Daoy (cell line): ENCODE data around the gene MYOZ1. TPM values are rescaled to one million over a fixed set of nuclear protein-coding genes. Genes with fewer than 3 reads are reported as not detected.
"Not testable (repeated sequence)": the region's sequence is repeated elsewhere in the genome, so short reads cannot be mapped to it uniquely, and the experiment has no call there.

Source experiments
- DNase-seq: peaks from one replicate; pipeline ENCODE4 v3.0.0-alpha.2; 2015; ENCODE audit warnings: low read depth
- total RNA-seq: library from RNA; depleted of rRNA; stranded (reverse); fragments of >200 nt; shearing (Covaris generic); gene quantifications from 2 replicates; pipeline ENCODE4 v1.2.3, GENCODE V29; 2014; rRNA removed

The MYOZ1 gene, protein sequence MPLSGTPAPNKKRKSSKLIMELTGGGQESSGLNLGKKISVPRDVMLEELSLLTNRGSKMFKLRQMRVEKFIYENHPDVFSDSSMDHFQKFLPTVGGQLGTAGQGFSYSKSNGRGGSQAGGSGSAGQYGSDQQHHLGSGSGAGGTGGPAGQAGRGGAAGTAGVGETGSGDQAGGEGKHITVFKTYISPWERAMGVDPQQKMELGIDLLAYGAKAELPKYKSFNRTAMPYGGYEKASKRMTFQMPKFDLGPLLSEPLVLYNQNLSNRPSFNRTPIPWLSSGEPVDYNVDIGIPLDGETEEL
- not detected in 2 replicates for total RNA-seq

DNA sequence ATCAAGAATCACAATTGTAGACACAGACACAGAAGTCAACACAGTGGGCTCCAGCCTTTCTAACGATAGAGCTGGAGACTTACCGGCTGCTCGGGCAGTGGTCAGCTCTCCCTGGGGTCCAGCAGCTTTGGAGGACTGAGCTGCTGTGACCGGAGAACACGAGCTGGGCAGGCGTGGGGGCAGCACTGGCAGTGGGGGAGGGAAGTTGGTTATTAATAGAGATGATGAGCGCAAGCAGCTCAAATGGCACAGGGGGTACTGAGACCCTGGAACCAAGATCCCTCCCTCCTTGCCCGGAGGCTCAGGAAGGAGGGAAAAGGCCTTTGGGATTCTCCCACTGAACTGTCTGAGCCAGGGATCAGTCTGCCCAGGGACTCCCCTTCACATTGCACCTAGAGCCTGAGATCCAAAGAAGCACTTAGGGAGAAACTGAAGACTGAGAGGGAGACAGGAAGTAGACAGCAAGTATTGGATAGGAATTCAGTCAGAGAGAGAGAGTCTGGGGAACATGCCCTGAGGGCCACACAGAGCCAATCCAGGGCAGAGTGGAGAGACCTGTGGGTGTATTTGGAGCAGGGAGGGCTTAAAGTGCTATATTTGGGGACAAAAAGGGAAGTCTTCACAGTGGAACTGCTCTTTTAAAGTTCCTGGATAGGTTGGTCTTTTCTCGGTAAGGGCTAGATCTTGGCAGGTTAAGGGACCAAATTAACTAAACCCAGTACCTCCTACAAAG lies at the start of gene MYOZ1:
Gene MYOZ1 (minus strand): TSS at position 147 of the 733 bp plus-strand sequence. CDS start 1,457 bp downstream, outside the sequence.
- DNase-seq, result no peak

DNA sequence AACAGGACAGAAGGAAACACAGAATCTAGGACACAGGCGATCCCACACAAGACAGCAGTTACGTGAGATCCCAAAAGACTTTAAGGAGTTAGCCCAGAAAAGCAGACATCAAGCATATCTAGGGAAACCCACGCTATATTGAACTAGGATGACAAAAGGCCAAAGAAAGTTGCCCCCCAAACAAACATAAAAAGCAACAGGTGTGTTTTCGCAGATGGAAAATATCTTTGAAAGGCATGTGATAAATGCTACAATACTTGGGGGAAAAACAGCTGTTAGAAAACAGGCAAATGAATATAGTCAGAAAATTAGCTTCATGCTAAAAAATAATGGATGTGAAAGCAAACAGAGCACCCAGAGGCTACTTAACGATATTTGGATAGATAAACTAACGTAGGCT lies 49.5 kb upstream of the MYOZ1 start:
- not testable (repeated sequence) for DNase-seq

DNA sequence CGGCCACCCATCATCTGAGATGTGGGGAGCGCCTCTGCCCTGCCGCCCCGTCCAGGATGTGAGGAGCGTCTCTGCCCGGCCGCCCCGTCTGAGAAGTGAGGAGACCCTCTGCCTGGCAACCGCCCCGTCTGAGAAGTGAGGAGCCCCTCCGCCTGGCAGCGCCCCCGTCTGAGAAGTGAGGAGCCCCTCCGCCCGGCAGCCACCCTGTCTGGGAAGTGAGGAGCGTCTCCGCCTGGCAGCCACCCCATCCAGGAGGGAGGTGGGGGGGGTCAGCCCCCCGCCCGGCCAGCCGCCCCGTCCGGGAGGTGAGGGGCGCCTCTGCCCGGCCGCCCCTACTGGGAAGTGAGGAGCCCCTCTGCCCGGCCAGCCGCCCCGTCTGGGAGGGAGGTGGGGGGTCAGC lies 48.3 kb upstream of the MYOZ1 start:
- not testable (repeated sequence) for DNase-seq

DNA sequence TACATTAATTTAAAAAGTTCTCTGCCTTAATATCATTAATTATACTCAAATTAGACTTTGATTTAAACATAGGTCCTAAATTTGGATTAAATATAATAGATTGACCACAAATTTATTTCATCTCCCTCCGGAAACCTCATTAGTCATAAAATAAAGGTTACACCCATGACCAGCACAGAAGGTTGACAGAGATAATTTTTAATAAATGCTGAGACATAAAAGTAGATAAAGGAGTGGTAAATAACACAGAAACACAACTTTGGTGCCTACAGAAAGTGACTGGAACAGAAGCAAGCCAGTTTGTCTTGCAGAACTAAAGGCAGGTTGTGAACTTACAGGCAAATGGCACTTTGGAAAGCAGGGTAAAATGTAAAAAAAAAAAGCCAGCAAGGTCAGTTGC lies 46.4 kb upstream of the MYOZ1 start:
- DNase-seq, result not testable (repeated sequence)

DNA sequence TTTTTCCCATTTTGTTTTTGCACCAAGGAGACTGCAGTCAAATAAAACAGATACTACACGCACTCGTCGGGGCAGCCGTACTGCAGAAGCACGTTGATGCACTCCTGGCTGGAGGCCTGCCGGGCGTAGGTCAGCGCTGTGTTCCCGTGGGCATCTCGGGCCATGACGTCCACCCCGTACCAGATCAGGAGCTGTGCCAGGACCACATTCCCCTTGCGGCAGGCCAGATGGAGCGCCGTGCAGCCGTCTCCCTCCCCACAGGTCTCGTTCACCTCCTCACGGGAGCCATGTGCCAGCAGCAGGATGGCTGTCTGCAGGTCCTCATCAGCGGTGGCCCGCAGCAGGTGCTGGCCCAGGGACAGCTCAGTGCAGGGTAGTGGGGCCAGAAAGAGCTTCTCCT lies 33.3 kb upstream of the MYOZ1 start:
- not testable (repeated sequence) for DNase-seq

DNA sequence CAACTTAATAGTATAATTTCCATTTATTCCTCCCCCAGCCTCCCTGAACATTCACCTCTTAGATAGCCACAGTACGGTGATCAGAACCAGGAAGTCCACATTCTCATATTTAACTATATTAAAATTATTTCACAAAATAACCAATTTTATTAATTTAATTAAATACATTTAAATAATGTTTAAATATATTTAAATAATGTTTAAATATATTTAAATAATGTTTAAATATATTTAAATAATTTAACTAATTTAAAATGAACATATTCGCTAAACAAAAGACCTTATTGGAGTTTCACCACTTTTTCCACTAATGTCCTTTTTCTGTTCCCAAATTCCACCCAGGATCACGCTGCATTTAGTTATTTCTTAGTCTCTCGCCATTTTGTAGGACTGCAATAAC lies 27.1 kb upstream of the MYOZ1 start:
- not testable (repeated sequence) for DNase-seq

DNA sequence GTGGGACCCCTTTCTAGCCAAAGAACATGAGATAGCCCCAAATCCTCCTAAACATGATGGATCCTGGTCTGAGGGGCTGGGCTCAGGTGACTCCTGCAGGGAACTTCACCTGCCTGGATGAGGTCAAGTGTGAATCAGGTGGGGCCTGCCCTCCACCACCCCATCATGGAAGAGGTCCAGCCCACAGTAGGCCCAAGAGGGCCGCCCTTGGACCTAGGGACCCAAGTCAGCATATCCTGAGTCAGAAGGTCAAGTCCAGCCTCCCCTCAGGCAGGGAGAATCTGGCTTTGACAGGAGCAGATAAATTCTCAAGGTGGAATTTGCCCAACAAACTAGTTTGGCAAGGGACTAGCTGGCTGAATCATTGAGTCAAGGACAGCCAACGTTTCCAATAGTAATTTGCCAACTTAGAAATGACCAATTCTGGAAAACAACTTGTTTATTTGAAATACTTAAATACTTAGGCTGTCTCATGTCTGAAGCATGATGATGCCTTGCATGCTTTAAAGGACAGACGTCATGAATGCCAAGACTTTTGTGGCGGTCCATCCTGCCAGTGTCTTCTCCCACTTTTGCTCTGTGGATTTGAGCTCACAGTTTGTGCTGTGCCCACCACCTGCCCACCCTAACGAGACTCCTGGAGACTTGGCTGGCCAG lies 25.0 kb upstream of the MYOZ1 start:
- not testable (repeated sequence) for DNase-seq

DNA sequence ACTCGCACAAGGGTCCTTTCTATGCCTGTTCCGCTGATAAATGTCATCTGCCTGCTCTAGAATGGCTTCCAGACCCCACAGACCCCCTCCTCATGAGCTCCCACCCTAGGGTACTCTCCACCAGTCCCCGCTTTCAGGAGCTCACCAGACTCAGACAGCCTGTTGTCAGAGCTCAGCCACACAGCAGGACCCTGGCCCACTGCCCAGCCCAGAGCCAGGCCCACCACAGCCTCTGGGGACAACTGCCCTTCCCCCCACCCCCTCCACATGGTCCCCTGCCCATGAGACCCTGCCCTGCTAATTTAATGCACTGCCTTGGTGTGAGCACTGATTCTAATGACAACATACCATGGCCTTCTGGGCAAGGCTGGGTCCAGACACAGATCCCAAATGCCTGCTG lies 24.3 kb upstream of the MYOZ1 start:
- not testable (repeated sequence) for DNase-seq

DNA sequence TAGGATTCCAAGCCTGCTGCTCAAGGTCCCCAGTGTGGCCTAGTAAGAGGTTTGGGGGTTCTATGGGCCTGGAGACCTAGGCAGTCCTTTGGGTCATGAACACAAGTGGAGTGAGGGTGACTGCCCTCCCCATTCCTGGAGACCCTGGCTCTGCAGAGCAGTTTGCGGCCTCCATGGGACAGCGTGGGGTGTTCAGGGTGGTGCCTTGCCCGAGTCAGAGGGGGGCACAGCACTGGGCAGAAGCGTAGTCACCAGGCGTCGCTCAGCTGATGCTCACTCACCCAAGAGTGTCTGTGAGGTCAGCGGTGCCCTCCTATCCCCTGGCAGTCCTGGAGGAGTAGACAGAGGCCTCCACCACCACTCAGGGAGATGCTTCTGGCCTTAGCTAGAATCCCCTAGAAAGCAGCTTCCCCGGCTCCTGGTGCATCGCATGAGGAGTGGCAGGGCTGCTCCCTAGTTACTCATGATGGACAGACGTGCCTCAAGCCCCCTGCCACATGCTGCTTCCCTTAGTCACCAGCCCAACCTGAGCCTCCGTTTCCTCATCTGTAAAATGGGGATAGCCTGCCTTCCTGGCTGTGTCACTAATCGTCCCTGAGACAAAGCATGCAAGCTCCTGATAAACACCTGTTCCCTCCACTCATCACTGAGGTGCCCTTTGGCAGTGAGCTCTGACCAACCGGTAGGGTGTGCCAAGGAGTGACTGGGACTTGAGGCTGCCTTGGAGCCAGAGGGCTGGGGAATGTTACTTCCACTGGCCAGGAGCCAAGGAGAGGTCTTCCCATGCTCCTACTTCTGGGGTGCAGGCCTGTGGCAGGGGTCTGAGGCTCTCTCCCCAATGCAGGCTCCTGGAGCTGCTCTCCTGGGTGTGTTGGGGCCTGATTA lies 23.1 kb upstream of the MYOZ1 start:
- DNase-seq, result not testable (repeated sequence)

DNA sequence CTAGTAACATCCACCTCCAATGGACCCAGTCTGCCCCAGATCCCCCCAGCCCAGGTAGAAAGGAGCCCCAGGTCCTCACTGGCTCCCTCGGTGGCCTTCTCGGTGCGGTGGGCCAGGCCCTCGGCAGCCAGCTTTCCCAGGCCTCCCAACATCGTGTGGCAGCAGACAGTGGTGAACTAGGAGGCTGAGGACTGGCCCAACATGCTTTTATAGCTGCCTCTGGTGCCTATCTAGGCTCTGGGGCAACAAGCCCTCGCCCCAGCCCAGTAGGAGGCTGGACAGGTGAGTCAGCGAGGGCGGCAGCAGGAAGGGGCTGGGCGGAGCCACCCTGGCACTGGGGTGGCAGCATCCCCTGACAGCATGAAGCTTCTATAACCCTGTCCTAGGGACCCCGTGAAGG lies 22.3 kb upstream of the MYOZ1 start:
- not testable (repeated sequence) for DNase-seq

DNA sequence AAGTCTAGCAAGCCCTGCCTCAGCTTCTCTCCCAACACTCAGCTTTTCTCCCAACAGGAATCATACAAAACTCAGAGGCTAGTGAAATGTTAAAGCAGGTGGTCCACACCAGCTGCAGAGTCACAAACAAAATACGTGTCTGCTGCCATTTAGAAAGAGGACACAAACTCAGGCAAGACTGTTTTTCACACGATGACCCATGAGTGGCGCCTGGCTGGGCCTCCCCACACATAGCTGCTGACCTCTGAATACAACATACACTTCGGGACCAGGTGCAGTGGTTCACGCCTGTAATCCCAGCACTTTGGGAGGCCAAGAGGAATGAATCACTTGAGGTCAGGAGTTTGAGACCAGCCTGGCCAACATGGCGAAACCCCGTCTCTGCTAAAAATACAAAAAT lies 21.4 kb upstream of the MYOZ1 start:
- not testable (repeated sequence) for DNase-seq

DNA sequence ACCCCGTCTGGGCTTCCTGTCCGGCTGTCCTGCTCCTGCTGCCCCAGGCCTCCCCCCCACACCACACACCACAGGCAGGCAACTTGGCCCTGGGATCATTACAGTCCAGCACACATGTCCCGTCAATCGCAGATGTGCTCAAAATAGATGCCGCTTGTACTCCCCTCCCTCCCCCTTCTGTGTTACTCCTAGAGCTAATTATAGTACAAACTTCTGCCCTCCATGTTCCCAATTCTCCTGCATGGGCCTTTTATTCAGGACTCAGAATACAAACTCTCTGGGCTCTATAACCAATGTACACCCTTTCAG lies 14.7 kb upstream of the MYOZ1 start, which contains the start of gene SYNPO2L:
Gene SYNPO2L (minus strand): TSS at position 40 of the 309 bp plus-strand sequence. CDS start 107 bp downstream, outside the sequence.
- DNase-seq, result no peak

DNA sequence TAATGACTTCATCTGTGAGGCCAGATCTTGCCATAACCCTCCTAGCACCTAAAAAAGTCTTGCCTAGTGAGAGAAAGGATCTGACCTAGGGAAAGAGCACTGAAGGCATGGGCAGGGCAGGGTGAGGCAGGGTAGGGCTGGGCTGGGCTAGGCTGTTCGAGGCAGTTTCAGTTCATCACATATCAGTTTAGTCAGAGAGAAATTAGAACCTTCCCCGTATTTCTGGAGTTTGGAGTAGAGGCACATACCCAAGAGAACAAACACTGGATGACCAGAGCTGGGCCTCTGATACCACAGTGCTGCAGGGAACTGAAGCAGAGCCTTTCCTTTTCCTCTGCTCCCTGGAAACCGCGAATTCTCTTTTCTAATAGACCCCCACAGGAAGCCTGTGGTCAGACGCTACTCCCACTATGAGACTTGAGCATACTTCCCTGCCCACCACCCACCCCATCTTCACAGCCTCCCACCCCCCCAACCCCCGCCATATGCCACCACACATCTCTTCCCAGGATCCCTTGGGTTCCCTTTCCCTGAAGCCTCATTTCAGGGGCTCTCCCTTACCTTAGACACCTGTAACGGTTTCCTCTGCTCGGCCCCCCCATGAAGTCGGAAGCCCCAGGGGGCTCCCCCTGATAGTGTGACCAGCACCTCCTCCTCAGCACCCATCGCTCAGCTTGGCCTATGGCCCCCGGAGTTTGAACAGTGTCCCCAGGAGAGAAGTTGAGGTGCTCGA lies 14.1 kb upstream of the MYOZ1 start:
- no peak for DNase-seq

DNA sequence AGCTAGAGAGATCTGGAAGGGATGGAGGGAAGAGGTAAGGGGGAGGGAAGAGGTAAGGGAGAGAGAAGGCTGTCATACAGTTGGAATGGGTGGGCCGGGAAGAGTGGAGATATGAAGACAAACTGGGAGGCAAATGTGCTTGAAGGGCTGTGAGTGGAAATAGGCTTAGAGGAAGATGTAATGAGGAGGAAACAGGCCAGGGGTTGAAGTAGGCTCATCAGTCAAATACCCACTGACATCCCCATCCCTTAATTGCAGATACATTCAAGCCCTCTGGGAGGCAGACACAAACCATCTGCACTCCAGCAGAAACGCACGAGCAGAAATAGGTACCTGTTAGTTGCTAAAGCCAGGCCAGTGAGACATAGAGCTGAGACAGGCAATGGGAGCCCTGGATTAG lies 12.4 kb upstream of the MYOZ1 start:
- DNase-seq, result peak; percentile 16

DNA sequence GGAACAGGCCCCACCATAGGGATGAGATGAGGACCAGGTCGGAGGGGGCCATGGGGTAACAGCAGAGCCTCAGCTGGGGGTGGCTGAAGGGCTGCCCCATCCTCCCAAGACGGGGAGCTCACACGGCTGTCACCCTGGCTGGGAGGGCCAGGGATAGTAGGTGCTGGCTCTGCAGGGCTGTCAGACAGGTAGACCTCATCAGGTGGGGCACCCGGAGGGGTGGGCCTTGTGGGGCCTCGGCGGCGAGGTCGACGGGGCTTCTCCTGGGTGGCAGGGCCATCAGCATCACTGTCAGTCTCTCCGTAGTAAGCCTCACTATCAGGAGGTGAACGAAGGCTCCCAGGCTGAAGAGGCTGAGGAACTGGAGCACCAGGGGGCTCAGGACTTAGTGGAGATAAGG lies 11.9 kb upstream of the MYOZ1 start:
- no peak for DNase-seq

DNA sequence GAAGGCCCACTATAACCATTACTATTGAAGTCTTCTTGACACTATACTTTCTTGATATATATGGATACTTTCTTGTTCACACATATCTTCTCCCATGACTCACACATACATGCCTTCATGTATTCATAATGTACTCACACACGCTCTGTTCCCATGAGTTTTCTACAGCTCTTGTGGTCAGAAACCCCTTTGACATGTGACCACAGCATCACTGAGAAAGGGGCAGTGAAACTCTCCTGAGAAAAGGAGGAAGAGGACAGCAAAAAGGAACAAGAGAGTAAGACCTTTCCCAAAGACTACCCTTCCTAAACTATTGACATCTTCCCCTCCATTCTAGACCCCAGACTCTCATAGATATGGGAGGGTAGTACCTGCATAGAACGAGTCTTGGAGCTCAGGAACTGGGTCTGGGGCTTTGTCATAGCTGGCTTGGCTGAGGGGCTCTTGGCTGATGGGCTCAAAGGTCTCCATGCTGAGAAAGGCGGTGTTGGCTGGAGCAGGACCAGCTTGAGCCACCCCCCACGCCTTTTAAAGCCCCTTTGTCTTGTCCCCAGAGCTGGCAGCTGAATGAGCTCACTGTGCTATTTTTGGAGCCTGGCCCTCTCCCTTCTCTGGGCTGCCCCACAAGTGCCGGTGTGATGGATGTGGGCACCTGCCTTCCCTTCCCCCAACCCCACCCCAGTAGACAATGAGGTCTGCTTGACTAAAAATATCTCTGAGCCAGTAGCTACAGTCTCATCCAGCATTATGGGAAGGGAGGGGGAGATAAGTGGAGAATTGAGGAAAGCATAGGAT lies 9.5 kb upstream of the MYOZ1 start:
- DNase-seq, result peak; percentile 49

DNA sequence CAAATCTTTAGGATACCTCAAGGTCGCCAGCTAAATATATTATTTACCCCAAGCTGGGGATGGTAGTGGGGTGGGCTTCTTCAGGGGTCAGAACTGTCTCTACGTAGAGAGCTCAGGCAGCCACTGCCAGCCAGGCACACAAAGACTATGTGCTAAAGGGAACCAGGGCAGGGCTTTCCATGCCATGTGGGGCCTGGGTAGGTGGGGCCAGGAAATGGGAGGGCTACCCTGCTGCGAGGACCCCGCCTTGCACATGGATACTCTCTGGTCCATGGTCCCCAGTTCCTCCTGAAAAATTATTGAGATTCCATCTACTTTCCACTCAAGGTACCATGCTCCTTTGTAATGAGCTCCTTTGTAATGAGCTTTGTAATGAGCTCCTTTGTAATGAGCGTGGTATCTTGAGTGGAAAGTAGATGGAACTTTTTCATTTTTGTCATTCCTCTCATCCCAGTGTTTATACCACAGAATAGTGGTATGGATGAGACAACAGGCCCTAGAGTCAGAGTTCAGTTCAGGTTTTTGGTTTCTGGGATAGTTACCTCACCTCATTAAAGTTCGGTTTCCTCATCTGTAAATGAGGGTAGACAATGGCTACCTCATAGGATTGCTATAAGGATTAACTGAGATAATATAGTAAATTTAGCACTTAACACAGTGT lies 8.7 kb upstream of the MYOZ1 start:
- DNase-seq, result no peak

DNA sequence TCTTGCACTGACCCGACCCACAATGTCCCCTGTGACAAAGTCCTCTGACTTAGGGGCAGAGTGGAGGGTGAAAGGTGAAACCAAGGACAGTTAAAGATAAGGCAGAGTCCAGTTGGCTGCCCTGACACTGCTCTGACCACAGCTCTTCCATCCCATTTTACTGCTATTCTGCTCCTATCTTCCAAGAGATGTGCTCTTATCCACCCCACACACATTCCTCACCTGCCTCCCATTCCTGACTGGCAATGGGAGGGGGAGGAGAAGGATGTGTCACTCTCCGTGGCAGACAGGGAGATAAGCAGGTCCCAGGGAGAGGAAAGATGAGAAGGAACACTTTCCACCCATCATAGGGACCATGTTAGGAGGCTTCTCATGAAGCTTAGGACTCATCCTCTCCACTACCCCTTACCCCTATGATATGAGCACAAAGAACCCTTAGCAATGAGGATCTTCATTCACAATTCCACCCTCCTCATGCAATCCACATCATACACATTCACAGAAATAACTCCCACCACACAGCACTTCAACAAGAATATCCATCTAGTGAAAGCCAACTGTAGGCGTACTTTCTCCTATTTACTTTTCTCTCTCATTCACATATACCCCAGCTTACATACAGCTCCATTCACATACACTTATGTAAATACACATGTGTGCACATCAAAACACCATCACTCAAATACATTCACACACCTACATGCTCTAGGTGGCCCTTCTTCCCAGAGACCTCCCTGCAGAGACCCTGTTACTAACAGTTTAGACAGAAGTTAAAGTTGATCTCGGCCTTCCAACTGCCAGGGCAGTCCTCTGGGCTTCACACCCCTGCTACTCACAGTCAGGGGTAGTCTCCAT lies 7.9 kb upstream of the MYOZ1 start:
- no peak for DNase-seq
